Neural cell (in vitro differentiated cells): ENCODE data around the gene GGN.

Source experiments
- CTCF ChIP-seq: fragments of 450-650 bp; IDR thresholded peaks from 2 replicates; pipeline ENCODE4 v1.5.1; 2014; ENCODE audit warnings: antibody characterized with exemption, mild to moderate bottlenecking, moderate library complexity; ENCODE audit not compliant: poor library complexity, severe bottlenecking
- EP300 ChIP-seq: fragments of 450-650 bp; conservative IDR thresholded peaks from 2 replicates; pipeline ENCODE4 v1.6.1; 2014; ENCODE audit warnings: antibody characterized with exemption, mild to moderate bottlenecking, moderate library complexity; ENCODE audit not compliant: poor library complexity, severe bottlenecking
- EZH2 ChIP-seq: fragments of 200-600, 300-800 bp; shearing (Covaris generic), sonication (generic); IDR thresholded peaks from 2 replicates; pipeline ENCODE4 v1.6.1; 2014; ENCODE audit warnings: antibody characterized with exemption, low read length, borderline replicate concordance, mild to moderate bottlenecking; ENCODE audit not compliant: insufficient read depth, poor library complexity, severe bottlenecking
- POLR2AphosphoS5 ChIP-seq: IDR thresholded peaks from 2 replicates; pipeline ENCODE4 v1.6.1; 2012
- REST ChIP-seq: IDR thresholded peaks from 2 replicates; pipeline ENCODE4 v1.6.1; 2012; ENCODE audit warnings: borderline replicate concordance
- SMC3 ChIP-seq: fragments of 450-650 bp; conservative IDR thresholded peaks from 2 replicates; pipeline ENCODE4 v1.6.1; 2014; ENCODE audit warnings: antibody characterized with exemption, mild to moderate bottlenecking, moderate library complexity; ENCODE audit not compliant: poor library complexity

DNA sequence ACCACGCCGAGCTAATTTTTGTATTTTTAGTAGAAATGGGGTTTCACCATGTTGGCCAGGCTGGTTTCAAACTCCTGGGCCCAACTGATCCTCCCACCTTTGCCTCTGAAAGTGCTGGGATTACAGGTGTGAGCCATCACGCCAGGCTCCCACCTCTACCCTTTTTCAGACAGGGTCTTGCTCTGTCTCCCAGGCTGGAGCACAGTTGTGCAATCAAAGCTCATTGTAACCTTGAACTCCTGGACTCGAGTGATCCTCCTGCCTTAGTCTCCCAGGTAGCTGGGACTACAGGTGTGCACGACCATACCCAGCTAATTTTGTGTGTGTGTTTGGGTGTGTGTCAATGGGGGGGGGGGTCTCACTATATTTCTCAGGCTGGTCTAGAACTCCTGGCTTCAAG is 36.4 kb upstream of the GGN start:
- TF ChIP-seq EZH2 (no peak), CTCF (no peak), REST (no peak), SMC3 (no peak), POLR2AphosphoS5 (no peak), EP300 (no peak)
